HCT116 (cell line): ENCODE results near the gene RASGEF1C. TPM values are rescaled to one million over a fixed set of nuclear protein-coding genes. Genes with fewer than 3 reads are reported as not detected.

Source experiments
- ATAC-seq: fragments of 200-7000 bp; cut with Tn5 transposase; 2 replicates; pipeline ENCODE4 v1.9.1; 2020; ENCODE audit warnings: mild to moderate bottlenecking, moderate library complexity
- BruUV-seq: library from RNA; stranded (reverse); fragments of 400-500 nt; replicated peaks from 2 replicates; lab custom pipeline; 2021; lab: Mats Ljungman, UMichigan
- CTCF ChIA-PET: fragments of 300-600 bp; sonication (Branson Sonifier 250); formaldehyde crosslinking; loops from one replicate; lab custom pipeline; 2021; ENCODE audit warnings: antibody characterized with exemption; lab: Charles Lee
- POLR2A ChIA-PET: fragments of 300-600, 350-600 bp; sonication (Branson Sonifier 250); formaldehyde crosslinking; loops from one replicate; lab custom pipeline; 2021; ENCODE audit warnings: antibody characterized with exemption; lab: Charles Lee
- RAD21 ChIA-PET, 2 experiments: fragments of 300-600 bp; sonication (Branson Sonifier 250); formaldehyde crosslinking; loops; one replicate each; lab custom pipeline; 2023; ENCODE audit warnings: low total read pairs in 2 of 2; ENCODE audit not compliant: uncharacterized antibody in 2 of 2, unreplicated experiment in 2 of 2, low non-redundant PET in 1 of 2; lab: Charles Lee
- DNase-seq: peaks from one replicate; pipeline ENCODE4 v3.0.0-alpha.2; 2010; ENCODE audit warnings: low read depth, low spot score
- H2AFZ ChIP-seq: fragments of 200-600 bp; shearing (Covaris generic), sonication (generic); 2 replicates; pipeline ENCODE4 v1.6.1; 2017; ENCODE audit warnings: low read depth, mixed run types, mixed read lengths, antibody characterized with exemption, low read length; ENCODE audit not compliant: poor library complexity, severe bottlenecking
- H3K27ac ChIP-seq: 2 replicates; pipeline ENCODE4 v1.5.1; 2012; ENCODE audit warnings: low read depth, low read length
- H3K27me3 ChIP-seq: fragments of 200-600 bp; sonication (generic); 2 replicates; pipeline ENCODE4 v1.6.1; 2016; ENCODE audit warnings: mixed run types, low read length, mixed read lengths; ENCODE audit not compliant: insufficient read depth
- H3K36me3 ChIP-seq, 2 experiments: fragments of 200-500 bp in 1 of 2; fragments of 200-600 bp in 1 of 2; sonication (Bioruptor generic) in 1 of 2; sonication (generic) in 1 of 2; 2 replicates each; pipeline versions ENCODE4 v1.5.1 to v1.6.1; 2014 to 2016; ENCODE audit warnings: low read length in 2 of 2, inconsistent platforms in 1 of 2, mixed read lengths in 1 of 2, mixed run types in 1 of 2; ENCODE audit not compliant: insufficient read depth in 2 of 2, control insufficient read depth in 1 of 2
- H3K4me1 ChIP-seq, 2 experiments: fragments of 200-600 bp in 1 of 2; sonication (generic) in 1 of 2; 2 replicates each; pipeline versions ENCODE4 v1.5.1 to v1.6.1; 2012 to 2017; ENCODE audit warnings: low read length in 2 of 2, inconsistent platforms in 1 of 2, mild to moderate bottlenecking in 1 of 2, mixed read lengths in 1 of 2, mixed run types in 1 of 2, moderate library complexity in 1 of 2; ENCODE audit not compliant: insufficient read depth in 2 of 2, control insufficient read depth in 1 of 2
- H3K4me2 ChIP-seq: fragments of 200-600 bp; sonication (generic); 2 replicates; pipeline ENCODE4 v1.6.1; 2017; ENCODE audit warnings: mixed run types, low read length, mixed read lengths
- H3K4me3 ChIP-seq, 2 experiments: fragments of 200-600 bp in 1 of 2; sonication (generic) in 1 of 2; replicated peaks in 1 of 2; 2 replicates each; pipeline ENCODE4 v1.5.1; 2011 to 2016; ENCODE audit warnings: low read length in 2 of 2, control low read depth in 1 of 2, low read depth in 1 of 2, mild to moderate bottlenecking in 1 of 2, mixed read lengths in 1 of 2, mixed run types in 1 of 2
- H3K79me2 ChIP-seq: fragments of 200-600 bp; sonication (generic); 2 replicates; pipeline ENCODE4 v1.6.1; 2017; ENCODE audit warnings: mild to moderate bottlenecking, mixed run types, low read length, moderate library complexity, mixed read lengths; ENCODE audit not compliant: insufficient read depth
- H3K9ac ChIP-seq: fragments of 200-600 bp; sonication (generic); 2 replicates; pipeline ENCODE4 v1.6.1; 2016; ENCODE audit warnings: low read length, mixed read lengths
- H3K9me2 ChIP-seq: fragments of 200-600 bp; sonication (generic), shearing (Covaris generic); 2 replicates; pipeline ENCODE4 v1.6.1; 2017; ENCODE audit warnings: mixed run types, mild to moderate bottlenecking, moderate library complexity; ENCODE audit not compliant: insufficient read depth
- H3K9me3 ChIP-seq, 2 experiments: fragments of 200-500 bp in 1 of 2; fragments of 200-600 bp in 1 of 2; sonication (Bioruptor generic) in 1 of 2; sonication (generic) in 1 of 2; 2 replicates each; pipeline ENCODE4 v1.6.1; 2014 to 2017; ENCODE audit warnings: low read length in 2 of 2, mixed read lengths in 2 of 2, inconsistent platforms in 1 of 2, low read depth in 1 of 2, mild to moderate bottlenecking in 1 of 2, mixed run types in 1 of 2, moderate library complexity in 1 of 2; ENCODE audit not compliant: control insufficient read depth in 1 of 2, insufficient read depth in 1 of 2
- H4K20me1 ChIP-seq: fragments of 200-600 bp; sonication (generic), shearing (Covaris generic); 2 replicates; pipeline ENCODE4 v1.6.1; 2017; ENCODE audit warnings: mixed run types, mild to moderate bottlenecking, moderate library complexity; ENCODE audit not compliant: insufficient read depth
- CBX3 ChIP-seq: IDR thresholded peaks from 2 replicates; pipeline ENCODE4 v1.6.1; 2012; ENCODE audit warnings: low read depth
- EGR1 ChIP-seq: IDR thresholded peaks from 2 replicates; pipeline ENCODE4 v1.6.1; 2012; ENCODE audit warnings: low read depth
- ELF1 ChIP-seq: IDR thresholded peaks from 2 replicates; pipeline ENCODE4 v1.6.1; 2012; ENCODE audit warnings: low read depth, borderline replicate concordance
- FOSL1 ChIP-seq: IDR thresholded peaks from 2 replicates; pipeline ENCODE4 v1.6.1; 2012; ENCODE audit warnings: low read depth
- POLR2A ChIP-seq: IDR thresholded peaks from 2 replicates; pipeline ENCODE4 v1.7.0; 2011; ENCODE audit warnings: borderline replicate concordance; ENCODE audit not compliant: insufficient read depth, insufficient read length; ENCODE audit errors: extremely low read depth
- RAD21 ChIP-seq: IDR thresholded peaks from 2 replicates; pipeline ENCODE4 v1.6.1; 2012; ENCODE audit warnings: low read depth, mild to moderate bottlenecking
- REST ChIP-seq: IDR thresholded peaks from 2 replicates; pipeline ENCODE4 v1.6.1; 2012; ENCODE audit warnings: low read depth
- YY1 ChIP-seq: IDR thresholded peaks from 2 replicates; pipeline ENCODE4 v1.6.1; 2011; ENCODE audit warnings: low read length, low read depth, moderate library complexity, mild to moderate bottlenecking; ENCODE audit not compliant: insufficient replicate concordance; ENCODE audit errors: extremely low read depth
- ZBTB33 ChIP-seq: IDR thresholded peaks from 2 replicates; pipeline ENCODE4 v1.6.1; 2011; ENCODE audit warnings: mild to moderate bottlenecking, low read length, moderate library complexity; ENCODE audit not compliant: insufficient replicate concordance; ENCODE audit errors: extremely low read depth
- ZFX ChIP-seq: fragments of 450-650 bp; IDR thresholded peaks from 2 replicates; pipeline ENCODE4 v1.6.1; 2017
- intact Hi-C: fragments of 100-400 bp; cut with micrococcal nuclease; formaldehyde crosslinking; loops from 2 replicates; pipeline ENCODE4 v1.10.0; 2022
- total RNA-seq: library from RNA; stranded (reverse); gene quantifications from one replicate; pipeline ENCODE4 v1.2.1, GENCODE V29; 2021; ENCODE audit not compliant: unreplicated experiment

The RASGEF1C gene
- total RNA-seq, 1 experiment from 2014 or later = 1.2 TPM

GRCh38 chr5:180209137-180209581, at the start of gene RASGEF1C (continued):
- TF ChIP-seq REST (no peak), ELF1 (no peak)
- TF ChIP-seq, all 23 proteins: peak for 6

- no peak overlapping the region for H3K9ac ChIP-seq
- POLR2A ChIA-PET = no interaction called here
- DNase-seq = no peak
- H3K27ac ChIP-seq = no peak overlapping the region
- no peak overlapping the region for H2AFZ ChIP-seq
- H3K4me3 ChIP-seq = no peak overlapping the region
- no peaks in the 10 kb centered on the region for H3K9me2 ChIP-seq
- no peaks in the 10 kb centered on the region for H3K79me2 ChIP-seq
- intact Hi-C loops = no loop called here
- RAD21 ChIA-PET = no interaction called here
- CTCF ChIA-PET = no interaction called here
- H3K9me3 ChIP-seq = peaks cover 33 to 54% of the 10 kb centered on the region in 2 experiments; a peak in 2 of 4 replicates
- no TSS peak for BruUV-seq
- no peak; the same call in 1 of the 2 replicates for ATAC-seq
- H3K36me3 ChIP-seq = peaks cover 0 to 39% of the 10 kb centered on the region in 2 experiments; a peak in 3 of 4 replicates
- H3K4me2 ChIP-seq = no peak overlapping the region
- TF ChIP-seq EGR1 (no peak), POLR2A (no peak), YY1 (no peak), CBX3 (peak; percentile 71), RAD21 (no peak), FOSL1 (no peak), ZBTB33 (no peak), ZFX (no peak)
- no peaks in the 10 kb centered on the region for H3K27me3 ChIP-seq
- H4K20me1 ChIP-seq = no peaks in the 10 kb centered on the region
- no peaks in the 10 kb centered on the region for H3K4me1 ChIP-seq
These were observed 44.2 kb upstream of the RASGEF1C start for GRCh38 chr5:180253036-180253824.
